ENCODE measurements around the gene SMYD3.

DNA sequence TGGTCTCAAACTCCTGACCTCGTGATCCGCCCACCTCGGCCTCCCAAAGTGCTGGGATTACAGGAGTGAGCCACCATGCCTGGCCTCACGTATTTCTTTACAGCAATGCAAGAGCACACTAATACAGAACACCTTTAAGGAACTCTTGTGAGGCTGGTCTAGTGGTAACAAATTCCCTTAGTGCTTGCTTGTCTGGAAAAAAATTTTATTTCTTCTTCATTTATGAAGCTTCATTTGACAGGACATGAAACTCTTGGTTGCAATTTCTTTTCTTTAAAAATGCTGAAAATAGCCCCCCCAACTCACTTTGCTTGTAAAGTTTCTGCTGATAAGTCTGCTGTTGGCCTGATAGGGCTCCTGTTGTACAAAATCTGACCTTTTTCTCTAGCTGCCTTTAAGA, 248.8 kb downstream of the SMYD3 start:
- TF ChIP-seq EZH2 (optimal IDR thresholded peaks at IDR 0.05; ENCODE audit: low read depth, low read length), result no peak
- TF ChIP-seq, protein P1, sequence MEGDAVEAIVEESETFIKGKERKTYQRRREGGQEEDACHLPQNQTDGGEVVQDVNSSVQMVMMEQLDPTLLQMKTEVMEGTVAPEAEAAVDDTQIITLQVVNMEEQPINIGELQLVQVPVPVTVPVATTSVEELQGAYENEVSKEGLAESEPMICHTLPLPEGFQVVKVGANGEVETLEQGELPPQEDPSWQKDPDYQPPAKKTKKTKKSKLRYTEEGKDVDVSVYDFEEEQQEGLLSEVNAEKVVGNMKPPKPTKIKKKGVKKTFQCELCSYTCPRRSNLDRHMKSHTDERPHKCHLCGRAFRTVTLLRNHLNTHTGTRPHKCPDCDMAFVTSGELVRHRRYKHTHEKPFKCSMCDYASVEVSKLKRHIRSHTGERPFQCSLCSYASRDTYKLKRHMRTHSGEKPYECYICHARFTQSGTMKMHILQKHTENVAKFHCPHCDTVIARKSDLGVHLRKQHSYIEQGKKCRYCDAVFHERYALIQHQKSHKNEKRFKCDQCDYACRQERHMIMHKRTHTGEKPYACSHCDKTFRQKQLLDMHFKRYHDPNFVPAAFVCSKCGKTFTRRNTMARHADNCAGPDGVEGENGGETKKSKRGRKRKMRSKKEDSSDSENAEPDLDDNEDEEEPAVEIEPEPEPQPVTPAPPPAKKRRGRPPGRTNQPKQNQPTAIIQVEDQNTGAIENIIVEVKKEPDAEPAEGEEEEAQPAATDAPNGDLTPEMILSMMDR (IDR thresholded peaks at IDR 0.05; ENCODE audit: low read length), result no peak
- no peak for TF ChIP-seq EZH2phosphoT487 (IDR thresholded peaks at IDR 0.05; ENCODE audit: low read length)
